HEK293 (cell line): ENCODE results near the gene SNX13.

ENCODE experiments used
- KLF16 ChIP-seq: fragments of 450-650 bp; formaldehyde crosslinking; IDR thresholded peaks from 2 replicates; pipeline ENCODE4 v1.5.1; 2017; ENCODE audit warnings: missing biosample characterization, missing genetic modification characterization
- MYNN ChIP-seq: fragments of 450-650 bp; formaldehyde crosslinking; IDR thresholded peaks from 2 replicates; pipeline ENCODE4 v1.5.1; 2016; ENCODE audit warnings: missing biosample characterization, missing genetic modification characterization, borderline replicate concordance
- ZNF302 ChIP-seq: fragments of 450-650 bp; formaldehyde crosslinking; IDR thresholded peaks from 2 replicates; pipeline ENCODE4 v1.5.1; 2016; ENCODE audit warnings: missing biosample characterization, missing genetic modification characterization, low read depth
- ZNF404 ChIP-seq: fragments of 450-650 bp; formaldehyde crosslinking; IDR thresholded peaks from 2 replicates; pipeline ENCODE4 v1.5.1; 2017; ENCODE audit warnings: missing biosample characterization, missing genetic modification characterization
- ZNF510 ChIP-seq: fragments of 450-650 bp; formaldehyde crosslinking; IDR thresholded peaks from 2 replicates; pipeline ENCODE4 v1.5.1; 2018; ENCODE audit warnings: mild to moderate bottlenecking, missing genetic modification characterization, missing biosample characterization; ENCODE audit not compliant: insufficient replicate concordance
- ZNF660 ChIP-seq: fragments of 450-650 bp; IDR thresholded peaks from 2 replicates; pipeline ENCODE4 v1.5.1; 2018; ENCODE audit warnings: missing biosample characterization, mild to moderate bottlenecking, missing genetic modification characterization
- ZNF664 ChIP-seq: fragments of 450-650 bp; formaldehyde crosslinking; IDR thresholded peaks from 2 replicates; pipeline ENCODE4 v1.5.1; 2016; ENCODE audit warnings: missing biosample characterization, missing genetic modification characterization
- TF ChIP-seq, protein P1 (sequence below): fragments of 450-650 bp; formaldehyde crosslinking; IDR thresholded peaks from 2 replicates; pipeline ENCODE4 v1.5.1; 2016; ENCODE audit warnings: missing biosample characterization, missing genetic modification characterization
- TF ChIP-seq, protein P2 (sequence below): fragments of 450-650 bp; formaldehyde crosslinking; IDR thresholded peaks from 2 replicates; pipeline ENCODE4 v1.5.1; 2016; ENCODE audit warnings: missing biosample characterization, missing genetic modification characterization
- TF ChIP-seq, protein P3 (sequence below): fragments of 450-650 bp; formaldehyde crosslinking; IDR thresholded peaks from 2 replicates; pipeline ENCODE4 v1.5.1; 2016; ENCODE audit warnings: missing biosample characterization, missing genetic modification characterization
- TF ChIP-seq, protein P4 (sequence below): fragments of 450-650 bp; formaldehyde crosslinking; IDR thresholded peaks from 2 replicates; pipeline ENCODE4 v1.5.1; 2016; ENCODE audit warnings: missing biosample characterization, missing genetic modification characterization
- TF ChIP-seq, protein P5 (sequence below): fragments of 450-650 bp; formaldehyde crosslinking; IDR thresholded peaks from 2 replicates; pipeline ENCODE4 v1.5.1; 2016; ENCODE audit warnings: missing biosample characterization, missing genetic modification characterization, borderline replicate concordance
- TF ChIP-seq, protein P6 (sequence below): fragments of 450-650 bp; formaldehyde crosslinking; IDR thresholded peaks from 2 replicates; pipeline ENCODE4 v1.5.1; 2016; ENCODE audit warnings: missing biosample characterization, missing genetic modification characterization

DNA sequence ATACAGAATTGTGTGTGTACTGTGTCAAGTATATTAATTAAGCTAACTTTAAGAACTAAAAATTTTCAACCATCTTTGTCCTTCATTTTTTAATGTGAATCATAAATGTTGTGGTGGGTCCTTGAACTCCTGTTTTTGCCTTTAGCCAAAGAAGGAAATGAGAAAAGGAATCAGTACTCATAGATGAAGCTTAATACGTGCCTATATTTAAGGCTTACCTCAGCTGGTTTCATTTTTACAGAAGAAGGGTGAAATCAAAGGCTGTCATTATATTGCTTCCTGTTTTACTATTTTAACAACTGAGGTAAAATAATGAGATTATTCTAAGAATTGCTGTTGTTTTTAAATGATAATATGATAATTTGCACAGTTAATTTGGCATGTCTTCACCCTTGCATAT is 6.3 kb upstream of the SNX13 start:
- TF ChIP-seq, protein P1, sequence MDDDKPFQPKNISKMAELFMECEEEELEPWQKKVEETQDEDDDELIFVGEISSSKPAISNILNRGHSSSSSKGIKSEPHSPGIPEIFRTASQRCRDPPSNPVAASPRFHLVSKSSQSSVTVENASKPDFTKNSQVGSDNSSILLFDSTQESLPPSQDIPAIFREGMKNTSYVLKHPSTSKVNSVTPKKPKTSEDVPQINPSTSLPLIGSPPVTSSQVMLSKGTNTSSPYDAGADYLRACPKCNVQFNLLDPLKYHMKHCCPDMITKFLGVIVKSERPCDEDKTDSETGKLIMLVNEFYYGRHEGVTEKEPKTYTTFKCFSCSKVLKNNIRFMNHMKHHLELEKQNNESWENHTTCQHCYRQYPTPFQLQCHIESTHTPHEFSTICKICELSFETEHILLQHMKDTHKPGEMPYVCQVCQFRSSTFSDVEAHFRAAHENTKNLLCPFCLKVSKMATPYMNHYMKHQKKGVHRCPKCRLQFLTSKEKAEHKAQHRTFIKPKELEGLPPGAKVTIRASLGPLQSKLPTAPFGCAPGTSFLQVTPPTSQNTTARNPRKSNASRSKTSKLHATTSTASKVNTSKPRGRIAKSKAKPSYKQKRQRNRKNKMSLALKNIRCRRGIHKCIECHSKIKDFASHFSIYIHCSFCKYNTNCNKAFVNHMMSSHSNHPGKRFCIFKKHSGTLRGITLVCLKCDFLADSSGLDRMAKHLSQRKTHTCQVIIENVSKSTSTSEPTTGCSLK: no peak
- TF ChIP-seq ZNF664 (tag by site-specific recombination): no peak
- TF ChIP-seq, protein P2, sequence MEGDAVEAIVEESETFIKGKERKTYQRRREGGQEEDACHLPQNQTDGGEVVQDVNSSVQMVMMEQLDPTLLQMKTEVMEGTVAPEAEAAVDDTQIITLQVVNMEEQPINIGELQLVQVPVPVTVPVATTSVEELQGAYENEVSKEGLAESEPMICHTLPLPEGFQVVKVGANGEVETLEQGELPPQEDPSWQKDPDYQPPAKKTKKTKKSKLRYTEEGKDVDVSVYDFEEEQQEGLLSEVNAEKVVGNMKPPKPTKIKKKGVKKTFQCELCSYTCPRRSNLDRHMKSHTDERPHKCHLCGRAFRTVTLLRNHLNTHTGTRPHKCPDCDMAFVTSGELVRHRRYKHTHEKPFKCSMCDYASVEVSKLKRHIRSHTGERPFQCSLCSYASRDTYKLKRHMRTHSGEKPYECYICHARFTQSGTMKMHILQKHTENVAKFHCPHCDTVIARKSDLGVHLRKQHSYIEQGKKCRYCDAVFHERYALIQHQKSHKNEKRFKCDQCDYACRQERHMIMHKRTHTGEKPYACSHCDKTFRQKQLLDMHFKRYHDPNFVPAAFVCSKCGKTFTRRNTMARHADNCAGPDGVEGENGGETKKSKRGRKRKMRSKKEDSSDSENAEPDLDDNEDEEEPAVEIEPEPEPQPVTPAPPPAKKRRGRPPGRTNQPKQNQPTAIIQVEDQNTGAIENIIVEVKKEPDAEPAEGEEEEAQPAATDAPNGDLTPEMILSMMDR (tag by site-specific recombination): no peak
- no peak for TF ChIP-seq ZNF404
- TF ChIP-seq ZNF660 (tag by site-specific recombination): no peak
- no peak for TF ChIP-seq ZNF510 (tag by site-specific recombination)
- TF ChIP-seq MYNN (tag by site-specific recombination): no peak
- no peak for TF ChIP-seq KLF16
- TF ChIP-seq, protein P3, sequence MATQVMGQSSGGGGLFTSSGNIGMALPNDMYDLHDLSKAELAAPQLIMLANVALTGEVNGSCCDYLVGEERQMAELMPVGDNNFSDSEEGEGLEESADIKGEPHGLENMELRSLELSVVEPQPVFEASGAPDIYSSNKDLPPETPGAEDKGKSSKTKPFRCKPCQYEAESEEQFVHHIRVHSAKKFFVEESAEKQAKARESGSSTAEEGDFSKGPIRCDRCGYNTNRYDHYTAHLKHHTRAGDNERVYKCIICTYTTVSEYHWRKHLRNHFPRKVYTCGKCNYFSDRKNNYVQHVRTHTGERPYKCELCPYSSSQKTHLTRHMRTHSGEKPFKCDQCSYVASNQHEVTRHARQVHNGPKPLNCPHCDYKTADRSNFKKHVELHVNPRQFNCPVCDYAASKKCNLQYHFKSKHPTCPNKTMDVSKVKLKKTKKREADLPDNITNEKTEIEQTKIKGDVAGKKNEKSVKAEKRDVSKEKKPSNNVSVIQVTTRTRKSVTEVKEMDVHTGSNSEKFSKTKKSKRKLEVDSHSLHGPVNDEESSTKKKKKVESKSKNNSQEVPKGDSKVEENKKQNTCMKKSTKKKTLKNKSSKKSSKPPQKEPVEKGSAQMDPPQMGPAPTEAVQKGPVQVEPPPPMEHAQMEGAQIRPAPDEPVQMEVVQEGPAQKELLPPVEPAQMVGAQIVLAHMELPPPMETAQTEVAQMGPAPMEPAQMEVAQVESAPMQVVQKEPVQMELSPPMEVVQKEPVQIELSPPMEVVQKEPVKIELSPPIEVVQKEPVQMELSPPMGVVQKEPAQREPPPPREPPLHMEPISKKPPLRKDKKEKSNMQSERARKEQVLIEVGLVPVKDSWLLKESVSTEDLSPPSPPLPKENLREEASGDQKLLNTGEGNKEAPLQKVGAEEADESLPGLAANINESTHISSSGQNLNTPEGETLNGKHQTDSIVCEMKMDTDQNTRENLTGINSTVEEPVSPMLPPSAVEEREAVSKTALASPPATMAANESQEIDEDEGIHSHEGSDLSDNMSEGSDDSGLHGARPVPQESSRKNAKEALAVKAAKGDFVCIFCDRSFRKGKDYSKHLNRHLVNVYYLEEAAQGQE (tag by site-specific recombination): no peak
- TF ChIP-seq ZNF302: no peak
- TF ChIP-seq, protein P4, sequence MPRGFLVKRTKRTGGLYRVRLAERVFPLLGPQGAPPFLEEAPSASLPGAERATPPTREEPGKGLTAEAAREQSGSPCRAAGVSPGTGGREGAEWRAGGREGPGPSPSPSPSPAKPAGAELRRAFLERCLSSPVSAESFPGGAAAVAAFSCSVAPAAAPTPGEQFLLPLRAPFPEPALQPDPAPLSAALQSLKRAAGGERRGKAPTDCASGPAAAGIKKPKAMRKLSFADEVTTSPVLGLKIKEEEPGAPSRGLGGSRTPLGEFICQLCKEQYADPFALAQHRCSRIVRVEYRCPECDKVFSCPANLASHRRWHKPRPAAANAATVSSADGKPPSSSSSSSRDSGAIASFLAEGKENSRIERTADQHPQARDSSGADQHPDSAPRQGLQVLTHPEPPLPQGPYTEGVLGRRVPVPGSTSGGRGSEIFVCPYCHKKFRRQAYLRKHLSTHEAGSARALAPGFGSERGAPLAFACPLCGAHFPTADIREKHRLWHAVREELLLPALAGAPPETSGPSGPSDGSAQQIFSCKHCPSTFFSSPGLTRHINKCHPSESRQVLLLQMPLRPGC (tag by site-specific recombination): no peak
- TF ChIP-seq, protein P5, sequence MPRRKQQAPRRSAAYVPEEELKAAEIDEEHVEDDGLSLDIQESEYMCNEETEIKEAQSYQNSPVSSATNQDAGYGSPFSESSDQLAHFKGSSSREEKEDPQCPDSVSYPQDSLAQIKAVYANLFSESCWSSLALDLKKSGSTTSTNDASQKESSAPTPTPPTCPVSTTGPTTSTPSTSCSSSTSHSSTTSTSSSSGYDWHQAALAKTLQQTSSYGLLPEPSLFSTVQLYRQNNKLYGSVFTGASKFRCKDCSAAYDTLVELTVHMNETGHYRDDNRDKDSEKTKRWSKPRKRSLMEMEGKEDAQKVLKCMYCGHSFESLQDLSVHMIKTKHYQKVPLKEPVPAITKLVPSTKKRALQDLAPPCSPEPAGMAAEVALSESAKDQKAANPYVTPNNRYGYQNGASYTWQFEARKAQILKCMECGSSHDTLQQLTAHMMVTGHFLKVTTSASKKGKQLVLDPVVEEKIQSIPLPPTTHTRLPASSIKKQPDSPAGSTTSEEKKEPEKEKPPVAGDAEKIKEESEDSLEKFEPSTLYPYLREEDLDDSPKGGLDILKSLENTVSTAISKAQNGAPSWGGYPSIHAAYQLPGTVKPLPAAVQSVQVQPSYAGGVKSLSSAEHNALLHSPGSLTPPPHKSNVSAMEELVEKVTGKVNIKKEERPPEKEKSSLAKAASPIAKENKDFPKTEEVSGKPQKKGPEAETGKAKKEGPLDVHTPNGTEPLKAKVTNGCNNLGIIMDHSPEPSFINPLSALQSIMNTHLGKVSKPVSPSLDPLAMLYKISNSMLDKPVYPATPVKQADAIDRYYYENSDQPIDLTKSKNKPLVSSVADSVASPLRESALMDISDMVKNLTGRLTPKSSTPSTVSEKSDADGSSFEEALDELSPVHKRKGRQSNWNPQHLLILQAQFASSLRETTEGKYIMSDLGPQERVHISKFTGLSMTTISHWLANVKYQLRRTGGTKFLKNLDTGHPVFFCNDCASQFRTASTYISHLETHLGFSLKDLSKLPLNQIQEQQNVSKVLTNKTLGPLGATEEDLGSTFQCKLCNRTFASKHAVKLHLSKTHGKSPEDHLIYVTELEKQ (tag by site-specific recombination): no peak
- TF ChIP-seq, protein P6, sequence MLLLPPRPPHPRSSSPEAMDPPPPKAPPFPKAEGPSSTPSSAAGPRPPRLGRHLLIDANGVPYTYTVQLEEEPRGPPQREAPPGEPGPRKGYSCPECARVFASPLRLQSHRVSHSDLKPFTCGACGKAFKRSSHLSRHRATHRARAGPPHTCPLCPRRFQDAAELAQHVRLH (tag by site-specific recombination): no peak
